ENCODE data around the gene ZNF93.

DNA sequence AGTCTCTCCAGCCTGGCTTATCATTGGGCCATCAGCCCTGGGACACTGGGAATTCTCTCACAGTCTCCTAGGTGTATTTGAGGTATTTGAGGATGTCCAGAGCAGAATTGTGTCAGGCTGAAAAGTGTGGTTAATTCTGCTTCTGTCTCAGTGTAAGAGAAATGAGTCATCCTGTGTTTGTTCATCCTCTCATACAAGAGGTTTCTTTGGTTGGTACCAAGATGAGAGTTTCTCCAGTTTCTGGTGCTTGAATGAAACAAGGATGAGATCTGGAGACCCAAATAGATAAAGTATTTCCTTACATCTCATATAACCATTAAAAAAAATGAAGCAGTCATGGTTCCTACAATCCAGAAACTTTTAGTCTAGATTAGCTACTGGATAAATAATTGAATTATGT is 27.4 kb upstream of the ZNF93 start:
- TF ChIP-seq, protein P1, sequence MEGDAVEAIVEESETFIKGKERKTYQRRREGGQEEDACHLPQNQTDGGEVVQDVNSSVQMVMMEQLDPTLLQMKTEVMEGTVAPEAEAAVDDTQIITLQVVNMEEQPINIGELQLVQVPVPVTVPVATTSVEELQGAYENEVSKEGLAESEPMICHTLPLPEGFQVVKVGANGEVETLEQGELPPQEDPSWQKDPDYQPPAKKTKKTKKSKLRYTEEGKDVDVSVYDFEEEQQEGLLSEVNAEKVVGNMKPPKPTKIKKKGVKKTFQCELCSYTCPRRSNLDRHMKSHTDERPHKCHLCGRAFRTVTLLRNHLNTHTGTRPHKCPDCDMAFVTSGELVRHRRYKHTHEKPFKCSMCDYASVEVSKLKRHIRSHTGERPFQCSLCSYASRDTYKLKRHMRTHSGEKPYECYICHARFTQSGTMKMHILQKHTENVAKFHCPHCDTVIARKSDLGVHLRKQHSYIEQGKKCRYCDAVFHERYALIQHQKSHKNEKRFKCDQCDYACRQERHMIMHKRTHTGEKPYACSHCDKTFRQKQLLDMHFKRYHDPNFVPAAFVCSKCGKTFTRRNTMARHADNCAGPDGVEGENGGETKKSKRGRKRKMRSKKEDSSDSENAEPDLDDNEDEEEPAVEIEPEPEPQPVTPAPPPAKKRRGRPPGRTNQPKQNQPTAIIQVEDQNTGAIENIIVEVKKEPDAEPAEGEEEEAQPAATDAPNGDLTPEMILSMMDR (IDR thresholded peaks at IDR 0.05; ENCODE audit: insufficient read depth, low read depth, low read length) = no peak
- TF ChIP-seq EZH2 (IDR thresholded peaks at IDR 0.05; ENCODE audit: insufficient read depth, low read length) = no peak

Data from astrocyte (in vitro differentiated cells and primary cell).